Pancreas (tissue), 10 donors: ENCODE measurements around the gene CYP11A1. TPM values are rescaled to one million over a fixed set of nuclear protein-coding genes. Genes with fewer than 3 reads are reported as not detected.

Experiments used
- ATAC-seq, 4 donors: fragments of 200-7000 bp; cut with Tn5 transposase; one replicate each; pipeline versions ENCODE4 v1.8.0 to v1.9.1; 2020; ENCODE audit warnings: mild to moderate bottlenecking in 4 of 4, moderate library complexity in 4 of 4
- DNase-seq, 6 donors: peaks; one replicate each; pipeline ENCODE4 v3.0.0-alpha.2; 2020
- FAIRE-seq: peaks from 2 replicates; lab custom pipeline; 2012; peaks lifted over from hg19 to GRCh38; lab: Jason Lieb, UNC
- H3K27ac ChIP-seq, 4 donors: fragments of 200-600 bp; sonication (generic); 1 replicate in 3 of 4; 2 replicates in 1 of 4; pipeline versions ENCODE4 v1.5.0 to v1.8.0; 2020
- H3K27me3 ChIP-seq, 4 donors: fragments of 200-600 bp; one replicate each; pipeline ENCODE4 v1.8.0; 2021
- H3K36me3 ChIP-seq, 3 donors: fragments of 200-600 bp; sonication (generic) in 1 of 3; one replicate each; pipeline versions ENCODE4 v1.5.0 to v1.8.0; 2020 to 2021
- H3K4me1 ChIP-seq, 3 donors: fragments of 200-600 bp; one replicate each; pipeline ENCODE4 v1.8.0; 2021
- H3K4me3 ChIP-seq, 4 donors: fragments of 200-600 bp; sonication (generic) in 2 of 4; one replicate each; pipeline versions ENCODE4 v1.5.0 to v1.8.0; 2020 to 2021
- H3K9me3 ChIP-seq, 4 donors: fragments of 200-600 bp; one replicate each; pipeline ENCODE4 v1.8.0; 2021
- CTCF ChIP-seq, 4 donors: fragments of 200-600 bp; sonication (generic) in 3 of 4; IDR thresholded peaks; one replicate each; pipeline versions ENCODE4 v1.5.0 to v1.8.0; 2021; ENCODE audit warnings: antibody characterized with exemption in 4 of 4
- WGBS, 2 donors: extraction: QIAGEN DNeasy Blood & Tissue Kit; methylation state at CpG; one replicate each; pipeline ENCODE4 v1.1.7; 2013; 5-methylcytosine and 5-hydroxymethylcytosine counted together
- intact Hi-C, 3 donors: fragments of 100-400 bp; cut with DNase I; formaldehyde crosslinking; loops; one replicate each; pipeline versions ENCODE4 v1.11.1 to v1.14.2; 2022
- polyA plus RNA-seq, 2 donors: library from polyadenylated mRNA; stranded (reverse); fragments of 200-250 nt; gene quantifications; one replicate each; pipeline ENCODE4 v1.2.3, GENCODE V29; 2013
- total RNA-seq, 6 donors: library from RNA; stranded (reverse); fragmentation: NEBNext Ultra II Directional in 4 of 6; extraction: Animal tissue kit (Norgen Biotek cat#: 25700) in 4 of 6; gene quantifications; one replicate each; pipeline versions ENCODE4 v1.2.1 to v1.2.4, GENCODE V29; 2021 to 2023
- donor health status: healthy with polysubstance abuse.
- donor health status: DM: no; HTN: no; CAD: no; lungs with moderate emphysema.
- donor health status: DM: no; HTN: no; CAD: no.
- donor health status: control.
- donor health status: control.
- donor health status: Bipolar disorder and iron deficiency.
- donor health status: DM: yes; HTN: yes; CAD: no.
- donor health status: DM: no; HTN: no; CAD: no.
- donor health status: DM: no; HTN: no; CAD: no.
- donor health status: DM: yes; HTN: yes; CAD: no.

Gene CYP11A1
- total and polyA plus RNA-seq, 8 donors, result 0.09 to 0.66 (median 0.28) TPM; not detected in 3

- intact Hi-C loops, result no loop called here
- H3K4me1 ChIP-seq, result no peaks in the 10 kb centered on the region
- no peak for FAIRE-seq
These were observed 31.7 kb upstream of the CYP11A1 start for GRCh38 chr15:74399100-74399499.

GRCh38 chr15:74398183-74398582, 30.7 kb upstream of the CYP11A1 start:
- H3K9me3 ChIP-seq, result no peaks in the 10 kb centered on the region
- no peak for TF ChIP-seq CTCF (IDR thresholded peaks at IDR 0.05)
- DNase-seq (no peak), ATAC-seq (no peak), FAIRE-seq (no peak)
- H3K27me3 ChIP-seq, result no peaks in the 10 kb centered on the region
- H3K27ac ChIP-seq, result no peak overlapping the region
- 90 to 92% methylated on average over 5 of the region's 5 CpGs for WGBS, 2 donors
- no peaks in the 10 kb centered on the region for H3K36me3 ChIP-seq
- H3K4me1 ChIP-seq, result no peaks in the 10 kb centered on the region
- intact Hi-C loops, result no loop called here
- no peak overlapping the region for H3K4me3 ChIP-seq

More at GRCh38 chr15:74399100-74399499, 31.7 kb upstream of the CYP11A1 start:
- DNase-seq, result no peak
- WGBS, 2 donors, result 87 to 88% methylated on average over 3 of the region's 3 CpGs
- no peaks in the 10 kb centered on the region for H3K9me3 ChIP-seq
- ATAC-seq, result no peak
- no peak for TF ChIP-seq CTCF (IDR thresholded peaks at IDR 0.05)
- H3K4me3 ChIP-seq, result no peak overlapping the region
- no peaks in the 10 kb centered on the region for H3K36me3 ChIP-seq
- no peaks in the 10 kb centered on the region for H3K27me3 ChIP-seq
- H3K27ac ChIP-seq, result no peak overlapping the region

- Histone ChIP-seq H3K9me3 (no peaks in the 10 kb centered on the region), H3K36me3 (no peaks in the 10 kb centered on the region), H3K4me1 (no peaks in the 10 kb centered on the region), H3K27me3 (no peaks in the 10 kb centered on the region), H3K4me3 (no peak overlapping the region), H3K27ac (no peak overlapping the region)
- 82 to 91% methylated on average over 6 of the region's 6 CpGs for WGBS, 2 donors
- FAIRE-seq, result no peak
- intact Hi-C loops, result no loop called here
- peak in 2 of 4 donors; percentile 13 to 40 for ATAC-seq
- TF ChIP-seq CTCF (IDR thresholded peaks at IDR 0.05), result no peak
- DNase-seq, result peak in 1 of 6 donors; percentile 32
These were observed 30.0 kb upstream of the CYP11A1 start for GRCh38 chr15:74397239-74398068.

GRCh38 chr15:74396445-74397238, 29.2 kb upstream of the CYP11A1 start:
- no peak for FAIRE-seq
- Histone ChIP-seq H3K36me3 (no peaks in the 10 kb centered on the region), H3K9me3 (no peaks in the 10 kb centered on the region), H3K27me3 (no peaks in the 10 kb centered on the region), H3K4me3 (no peak overlapping the region), H3K4me1 (no peaks in the 10 kb centered on the region), H3K27ac (no peak overlapping the region)
- TF ChIP-seq CTCF (IDR thresholded peaks at IDR 0.05), result no peak
- intact Hi-C loops, result no loop called here
- WGBS, 2 donors, result 65 to 72% methylated on average over 9 of the region's 9 CpGs
- peak in 2 of 4 donors; percentile 24 to 68 for ATAC-seq
- DNase-seq, result peak in 1 of 6 donors; percentile 27
